CD1c-positive myeloid dendritic cell (primary cell): ENCODE measurements around the gene RPUSD3.
"Not testable (repeated sequence)": the region's sequence is repeated elsewhere in the genome, so short reads cannot be mapped to it uniquely, and the experiment has no call there.

Source experiments
- DNase-seq: peaks from one replicate; pipeline ENCODE4 v3.0.0-alpha.2; 2016; ENCODE audit errors: extremely low spot score

RPUSD3 gene

GRCh38 chr3:9843715-9844438 is at the start of gene RPUSD3:
Gene RPUSD3, minus strand, starts transcription at chr3:9844008. Its CDS starts 18 bp downstream, at chr3:9843990.
- peak; percentile 98 for DNase-seq

GRCh38 chr3:9891072-9891622 is 47.3 kb upstream of the RPUSD3 start:
- no peak for DNase-seq

GRCh38 chr3:9890249-9891071 is 46.7 kb upstream of the RPUSD3 start, which contains the start of gene JAGN1:
Gene JAGN1, plus strand, starts transcription at chr3:9890610. Its CDS starts 113 bp downstream, at chr3:9890723.
- DNase-seq, result peak; percentile 97

- DNase-seq, result no peak
Measured at GRCh38 chr3:9889405-9889804, 45.6 kb upstream of the RPUSD3 start.

GRCh38 chr3:9888540-9888939 is 44.7 kb upstream of the RPUSD3 start:
- DNase-seq, result no peak

- no peak for DNase-seq
Measured at GRCh38 chr3:9887480-9887879, 43.7 kb upstream of the RPUSD3 start.

GRCh38 chr3:9886328-9886727 is 42.5 kb upstream of the RPUSD3 start:
- DNase-seq, result no peak

- no peak for DNase-seq
Measured at GRCh38 chr3:9884555-9885165, 40.9 kb upstream of the RPUSD3 start.

GRCh38 chr3:9883706-9884554 is 40.1 kb upstream of the RPUSD3 start:
- no peak for DNase-seq

- DNase-seq, result no peak
Measured at GRCh38 chr3:9881441-9881840, 37.6 kb upstream of the RPUSD3 start.

GRCh38 chr3:9879830-9880549 is 36.2 kb upstream of the RPUSD3 start, which contains the start of gene CIDEC:
Gene CIDEC, minus strand, starts transcription at chr3:9880253. Its CDS starts 1,767 bp downstream, at chr3:9878486.
- DNase-seq, result no peak

GRCh38 chr3:9878700-9879099 is 34.9 kb upstream of the RPUSD3 start:
- DNase-seq, result no peak

GRCh38 chr3:9876991-9877390 is 33.2 kb upstream of the RPUSD3 start:
- no peak for DNase-seq

GRCh38 chr3:9876255-9876654 is 32.4 kb upstream of the RPUSD3 start:
- DNase-seq, result not testable (repeated sequence)

- no peak for DNase-seq
Measured at GRCh38 chr3:9875448-9875847, 31.6 kb upstream of the RPUSD3 start.

- DNase-seq, result not testable (repeated sequence)
Measured at GRCh38 chr3:9872067-9872466, 28.3 kb upstream of the RPUSD3 start.

- DNase-seq, result no peak
Measured at GRCh38 chr3:9870978-9871377, 27.2 kb upstream of the RPUSD3 start.

GRCh38 chr3:9869955-9870354 is 26.1 kb upstream of the RPUSD3 start:
- no peak for DNase-seq

GRCh38 chr3:9867106-9867505 is 23.3 kb upstream of the RPUSD3 start:
- DNase-seq, result no peak

- DNase-seq, result no peak
Measured at GRCh38 chr3:9866639-9867038, 22.8 kb upstream of the RPUSD3 start.
